ENCODE results near the gene CAPN3. TPM values are rescaled to one million over a fixed set of nuclear protein-coding genes. Genes with fewer than 3 reads are reported as not detected.

Gene CAPN3
- total RNA-seq, 3 donors from 2014 or later, result 11.6 to 21.5 (median 16.1) TPM

DNA sequence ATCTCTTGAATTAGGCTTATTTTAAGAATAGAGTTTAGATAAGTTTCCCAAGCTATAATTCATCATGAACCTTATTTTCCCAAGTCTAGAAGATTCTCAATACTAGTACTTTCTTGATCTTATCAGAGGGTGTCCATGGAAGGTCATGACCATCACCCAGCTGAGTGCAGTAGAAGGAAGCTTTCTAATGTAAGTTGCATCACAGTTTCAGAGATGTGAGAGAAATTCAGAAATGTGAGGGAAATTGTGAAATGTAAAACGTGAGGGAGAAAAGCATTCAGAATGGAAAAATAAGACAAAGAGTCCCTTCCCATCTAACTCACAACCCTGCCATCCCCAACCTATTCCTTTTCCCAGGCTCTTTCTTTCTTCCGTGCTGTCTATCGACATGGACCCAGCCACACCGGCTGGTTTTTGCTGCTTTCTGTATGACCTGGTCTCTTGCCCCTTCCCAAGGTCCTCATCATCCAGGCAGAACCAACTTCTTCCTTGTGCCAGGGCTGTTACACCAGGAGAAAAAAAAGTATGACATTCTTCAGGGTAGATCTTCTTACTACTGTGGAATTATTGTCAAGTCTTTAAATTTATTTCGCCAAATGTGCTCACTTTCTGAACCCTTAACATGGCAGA, 6.7 kb downstream of the CAPN3 start:
- no peak for ATAC-seq
- Histone ChIP-seq H3K9me3 (no peaks in the 10 kb centered on the region), H3K4me1 (ENCODE audit: low read depth) (no peaks in the 10 kb centered on the region), H3K36me3 (ENCODE audit: low read depth) (no peaks in the 10 kb centered on the region), H3K4me3 (no peak overlapping the region)
- DNase-seq, result no peak
- intact Hi-C loops (cut with DNase I, micrococcal nuclease), result no loop called here
- TF ChIP-seq, protein P1, sequence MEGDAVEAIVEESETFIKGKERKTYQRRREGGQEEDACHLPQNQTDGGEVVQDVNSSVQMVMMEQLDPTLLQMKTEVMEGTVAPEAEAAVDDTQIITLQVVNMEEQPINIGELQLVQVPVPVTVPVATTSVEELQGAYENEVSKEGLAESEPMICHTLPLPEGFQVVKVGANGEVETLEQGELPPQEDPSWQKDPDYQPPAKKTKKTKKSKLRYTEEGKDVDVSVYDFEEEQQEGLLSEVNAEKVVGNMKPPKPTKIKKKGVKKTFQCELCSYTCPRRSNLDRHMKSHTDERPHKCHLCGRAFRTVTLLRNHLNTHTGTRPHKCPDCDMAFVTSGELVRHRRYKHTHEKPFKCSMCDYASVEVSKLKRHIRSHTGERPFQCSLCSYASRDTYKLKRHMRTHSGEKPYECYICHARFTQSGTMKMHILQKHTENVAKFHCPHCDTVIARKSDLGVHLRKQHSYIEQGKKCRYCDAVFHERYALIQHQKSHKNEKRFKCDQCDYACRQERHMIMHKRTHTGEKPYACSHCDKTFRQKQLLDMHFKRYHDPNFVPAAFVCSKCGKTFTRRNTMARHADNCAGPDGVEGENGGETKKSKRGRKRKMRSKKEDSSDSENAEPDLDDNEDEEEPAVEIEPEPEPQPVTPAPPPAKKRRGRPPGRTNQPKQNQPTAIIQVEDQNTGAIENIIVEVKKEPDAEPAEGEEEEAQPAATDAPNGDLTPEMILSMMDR (IDR thresholded peaks at IDR 0.05), result no peak

DNA sequence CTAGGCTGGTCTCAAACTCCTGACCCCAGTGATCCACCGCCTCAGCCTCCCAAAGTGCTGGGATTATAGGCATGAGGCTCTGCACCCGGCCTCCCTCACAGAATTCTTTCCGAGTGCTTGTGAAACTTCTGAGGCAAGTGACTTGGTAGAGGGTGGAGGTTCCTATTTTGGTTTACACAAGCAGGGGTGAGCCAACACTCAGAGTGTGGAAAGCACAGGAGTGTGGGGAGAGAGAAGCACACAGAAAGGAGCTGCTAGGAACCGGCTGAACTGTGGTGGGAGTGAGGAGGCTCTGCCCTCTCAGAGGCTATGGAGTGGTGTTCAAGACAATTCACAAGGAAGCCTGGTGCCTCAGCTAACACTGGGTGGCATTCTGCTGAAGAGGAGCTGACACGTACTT, 7.7 kb downstream of the CAPN3 start:
- no peaks in the 10 kb centered on the region for H3K36me3 ChIP-seq (ENCODE audit: low read depth)
- H3K4me3 ChIP-seq, result no peak overlapping the region
- intact Hi-C loops (cut with DNase I, micrococcal nuclease), result no loop called here
- no peaks in the 10 kb centered on the region for H3K9me3 ChIP-seq
- ATAC-seq (peak; percentile 38), DNase-seq (no peak)
- H3K4me1 ChIP-seq (ENCODE audit: low read depth), result no peaks in the 10 kb centered on the region
- TF ChIP-seq, protein P1 (IDR thresholded peaks at IDR 0.05), result no peak

DNA sequence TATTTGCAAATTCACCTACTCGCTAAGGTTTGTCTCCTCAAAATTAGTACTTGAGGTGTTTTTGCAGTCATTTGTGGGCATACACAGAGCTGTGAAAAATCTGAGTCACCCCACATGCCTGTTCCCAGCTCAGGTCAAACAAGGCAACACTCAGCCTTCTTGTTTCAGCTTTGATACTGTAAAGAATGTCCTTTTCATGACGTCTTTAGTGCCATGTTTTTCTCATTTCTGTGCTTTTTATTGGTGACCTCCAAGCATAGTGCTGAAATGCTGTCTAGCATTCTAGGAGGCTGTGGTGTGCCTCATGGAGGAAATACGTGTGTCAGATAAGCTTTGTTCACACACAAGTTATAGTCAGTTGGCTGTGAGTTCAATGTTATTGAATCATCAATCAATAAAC, 8.8 kb downstream of the CAPN3 start:
- H3K4me1 ChIP-seq (ENCODE audit: low read depth), result no peaks in the 10 kb centered on the region
- no peaks in the 10 kb centered on the region for H3K9me3 ChIP-seq
- TF ChIP-seq, protein P1 (IDR thresholded peaks at IDR 0.05), result no peak
- no peaks in the 10 kb centered on the region for H3K36me3 ChIP-seq (ENCODE audit: low read depth)
- ATAC-seq (no peak), DNase-seq (no peak)
- intact Hi-C loops (cut with DNase I, micrococcal nuclease), result no loop called here
- H3K4me3 ChIP-seq, result no peak overlapping the region

DNA sequence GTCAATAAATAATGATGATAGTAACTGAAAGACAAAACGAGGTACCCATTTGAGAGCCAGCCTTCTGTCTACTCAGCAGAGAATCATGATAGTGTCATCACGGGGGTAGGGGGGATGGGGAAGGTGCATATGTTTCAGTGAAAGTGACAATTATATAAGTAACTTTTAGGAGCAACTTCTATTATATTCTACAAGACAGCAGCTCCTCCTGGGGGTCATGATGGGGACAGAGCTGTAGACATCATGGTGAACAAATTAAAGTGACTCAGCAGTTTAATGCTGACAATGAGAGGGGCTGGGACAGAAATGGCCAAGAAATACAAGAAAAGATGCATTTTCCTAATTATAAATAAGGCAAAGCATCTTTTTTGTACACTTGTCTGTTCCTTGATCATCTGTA, 11.8 kb downstream of the CAPN3 start:
- intact Hi-C loops (cut with DNase I, micrococcal nuclease), result no loop called here
- H3K4me3 ChIP-seq, result no peak overlapping the region
- no peaks in the 10 kb centered on the region for H3K9me3 ChIP-seq
- DNase-seq (no peak), ATAC-seq (no peak)
- no peaks in the 10 kb centered on the region for H3K4me1 ChIP-seq (ENCODE audit: low read depth)
- no peaks in the 10 kb centered on the region for H3K36me3 ChIP-seq (ENCODE audit: low read depth)
- TF ChIP-seq, protein P1 (IDR thresholded peaks at IDR 0.05), result no peak

DNA sequence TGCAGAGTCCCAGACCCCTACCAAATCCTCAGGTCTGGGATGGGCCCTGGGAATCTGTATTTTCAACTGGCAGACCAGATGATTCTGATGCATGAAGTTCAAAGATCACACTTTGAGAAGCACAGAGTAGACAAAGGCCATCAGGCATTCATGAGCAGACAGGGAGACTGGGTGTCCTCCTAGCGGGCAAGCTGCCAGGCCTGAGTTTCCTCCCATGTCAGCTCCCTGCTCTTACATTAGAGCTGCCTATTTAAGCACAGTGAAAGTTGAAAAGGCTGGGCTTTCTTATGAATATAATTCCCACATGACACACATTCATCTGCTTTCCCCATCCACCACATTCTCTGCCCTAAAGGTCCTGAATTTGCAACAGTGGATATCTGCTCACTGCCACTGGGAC, 14.0 kb downstream of the CAPN3 start:
- Histone ChIP-seq H3K4me3 (no peak overlapping the region), H3K9me3 (peaks cover 8% of the 10 kb centered on the region), H3K36me3 (ENCODE audit: low read depth) (no peaks in the 10 kb centered on the region), H3K4me1 (ENCODE audit: low read depth) (no peaks in the 10 kb centered on the region)
- ATAC-seq, result no peak
- DNase-seq, result no peak
- intact Hi-C loops (cut with DNase I, micrococcal nuclease), result no loop called here
- TF ChIP-seq, protein P1 (IDR thresholded peaks at IDR 0.05), result no peak

DNA sequence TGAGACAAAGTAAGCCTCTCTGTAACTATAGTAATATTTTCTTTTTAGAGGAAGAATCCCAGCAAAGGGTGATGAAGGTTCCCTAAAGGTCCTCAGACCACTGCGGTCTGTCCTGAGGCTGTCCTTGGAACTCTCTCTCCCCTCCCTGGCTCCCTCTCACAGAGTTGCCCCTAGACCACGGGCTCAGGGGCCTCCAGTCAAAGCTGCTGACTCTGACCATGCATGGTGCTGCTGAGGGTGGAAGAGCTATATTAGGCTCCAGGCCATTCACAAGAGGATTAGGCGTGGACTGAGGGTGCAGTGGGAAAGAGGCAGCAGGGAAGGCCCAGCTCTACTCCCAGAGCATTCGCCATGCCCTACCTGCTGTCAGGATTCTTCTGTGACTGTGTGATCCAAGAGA, 14.6 kb downstream of the CAPN3 start:
- no peaks in the 10 kb centered on the region for H3K4me1 ChIP-seq (ENCODE audit: low read depth)
- DNase-seq, result no peak
- TF ChIP-seq, protein P1 (IDR thresholded peaks at IDR 0.05), result no peak
- no peaks in the 10 kb centered on the region for H3K36me3 ChIP-seq (ENCODE audit: low read depth)
- intact Hi-C loops (cut with DNase I, micrococcal nuclease), result no loop called here
- H3K9me3 ChIP-seq, result peaks cover 8% of the 10 kb centered on the region
- ATAC-seq, result no peak
- no peak overlapping the region for H3K4me3 ChIP-seq

Data from mucosa of descending colon (tissue), 3 donors.